K562 (cell line): ENCODE data around the gene CENPH. TPM values are rescaled to one million over a fixed set of nuclear protein-coding genes. Genes with fewer than 3 reads are reported as not detected.

ENCODE experiments used
- ATAC-seq: fragments of 200-7000 bp; cut with Tn5 transposase; 3 replicates; pipeline ENCODE4 v1.9.1; 2020; ENCODE audit warnings: moderate library complexity
- BruUV-seq: library from RNA; stranded (reverse); fragments of 400-500 nt; replicated peaks from 2 replicates; lab custom pipeline; 2021; lab: Mats Ljungman, UMichigan
- CTCF ChIA-PET: fragments of 300-600 bp; formaldehyde crosslinking; extraction: SDS; loops from one replicate; lab custom pipeline; 2021; ENCODE audit warnings: low intra/inter-chr PET ratio; lab: Yijun Ruan, JAX
- POLR2A ChIA-PET: fragments of 300-600, 350-650 bp; sonication (Branson Sonifier 250); formaldehyde crosslinking; extraction: SDS; loops from one replicate; lab custom pipeline; 2021; ENCODE audit warnings: antibody characterized with exemption, inconsistent platforms; lab: Yijun Ruan, JAX
- DNase-seq, 4 experiments: peaks; one replicate each; pipeline versions ENCODE4 v3.0.0 to v3.0.0-alpha.2; 2011 to 2018; ENCODE audit warnings: low spot score in 3 of 4, mixed read lengths in 3 of 4; ENCODE audit errors: extremely low read depth in 1 of 4
- FAIRE-seq: peaks from 2 replicates; lab custom pipeline; 2011; peaks lifted over from hg19 to GRCh38; lab: Jason Lieb, UNC
- H2AFZ ChIP-seq: 2 replicates; pipeline ENCODE4 v1.6.0; 2011; ENCODE audit warnings: low read depth, low read length, control low read depth, inconsistent platforms
- H3K27ac ChIP-seq: fragments of 200-600 bp; 3 replicates; pipeline ENCODE4 v1.8.0; 2011; ENCODE audit warnings: low read depth, mild to moderate bottlenecking, control low read depth, inconsistent platforms, low read length, moderate library complexity, mixed read lengths; ENCODE audit errors: extremely low read depth
- H3K27me3 ChIP-seq, 2 experiments: fragments of 300-600 bp in 1 of 2; 2 replicates in 1 of 2; 3 replicates in 1 of 2; pipeline versions ENCODE4 v1.6.0 to v1.8.0; 2011; ENCODE audit warnings: inconsistent platforms in 2 of 2, low read length in 2 of 2, mild to moderate bottlenecking in 1 of 2, mixed read lengths in 1 of 2, moderate library complexity in 1 of 2; ENCODE audit not compliant: control insufficient read depth in 2 of 2, insufficient read depth in 2 of 2
- H3K36me3 ChIP-seq: fragments of 300-600 bp; 3 replicates; pipeline ENCODE4 v1.8.0; 2011; ENCODE audit warnings: mild to moderate bottlenecking, low read length, inconsistent platforms; ENCODE audit not compliant: control insufficient read depth, insufficient read depth
- H3K4me1 ChIP-seq, 2 experiments: fragments of 200-600 bp in 1 of 2; replicated peaks in 1 of 2; 2 replicates in 1 of 2; 3 replicates in 1 of 2; pipeline versions ENCODE4 v1.5.1 to v1.8.0; 2011; ENCODE audit warnings: inconsistent platforms in 2 of 2, low read length in 2 of 2, mild to moderate bottlenecking in 1 of 2, mixed read lengths in 1 of 2, moderate library complexity in 1 of 2; ENCODE audit not compliant: control insufficient read depth in 2 of 2, insufficient read depth in 2 of 2
- H3K4me2 ChIP-seq: 2 replicates; pipeline ENCODE4 v1.6.1; 2011; ENCODE audit warnings: low read length, control low read depth, inconsistent platforms, mixed read lengths; ENCODE audit not compliant: insufficient read depth
- H3K4me3 ChIP-seq: fragments of 200-600 bp; sonication (generic), shearing (Covaris generic); 2 replicates; pipeline ENCODE4 v1.5.1; 2016; ENCODE audit warnings: control low read depth, inconsistent platforms
- H3K79me2 ChIP-seq: fragments of 200-600 bp; 3 replicates; pipeline ENCODE4 v1.8.0; 2011; ENCODE audit warnings: low read length, inconsistent platforms; ENCODE audit not compliant: control insufficient read depth, insufficient read depth
- H3K9ac ChIP-seq, 2 experiments: 2 replicates each; pipeline versions ENCODE4 v1.6.0 to v1.6.1; 2011; ENCODE audit warnings: low read depth in 2 of 2, low read length in 2 of 2, control low read depth in 1 of 2, inconsistent platforms in 1 of 2, mild to moderate bottlenecking in 1 of 2, mixed read lengths in 1 of 2; ENCODE audit not compliant: insufficient read depth in 1 of 2
- H3K9me1 ChIP-seq: one replicate; pipeline ENCODE4 v1.6.0; 2011; ENCODE audit warnings: inconsistent platforms, mild to moderate bottlenecking, low read length, moderate library complexity; ENCODE audit not compliant: control insufficient read depth, insufficient read depth
- H3K9me3 ChIP-seq: replicated peaks from 2 replicates; pipeline ENCODE4 v1.5.1; 2011; ENCODE audit warnings: low read depth, low read length, inconsistent platforms; ENCODE audit not compliant: control insufficient read depth, insufficient read depth
- H4K20me1 ChIP-seq: replicated peaks from 2 replicates; pipeline ENCODE4 v1.6.1; 2011; ENCODE audit warnings: low read length, inconsistent platforms, mixed read lengths; ENCODE audit not compliant: control insufficient read depth, insufficient read depth
- ARID3A ChIP-seq: IDR thresholded peaks from 2 replicates; pipeline ENCODE4 v1.6.1; 2012; ENCODE audit warnings: low read depth, low read length, improper control_type of control experiment, borderline replicate concordance
- C11orf30 ChIP-seq: fragments of 450-650 bp; IDR thresholded peaks from 2 replicates; pipeline ENCODE4 v1.6.1; 2016; ENCODE audit warnings: low read depth, mild to moderate bottlenecking
- CGGBP1 ChIP-seq: fragments of 250-450 bp; sonication (Bioruptor Pico); IDR thresholded peaks from 2 replicates; pipeline ENCODE4 v1.9.0; 2021; ENCODE audit warnings: mild to moderate bottlenecking
- EGR1 ChIP-seq: fragments of 450-650 bp; conservative IDR thresholded peaks from 2 replicates; pipeline ENCODE4 v1.6.1; 2017; ENCODE audit warnings: mild to moderate bottlenecking
- HIVEP1 ChIP-seq: fragments of 250-450 bp; sonication (Bioruptor Pico); IDR thresholded peaks from 2 replicates; pipeline ENCODE4 v1.4.0; 2020; ENCODE audit warnings: mild to moderate bottlenecking
- KLF16 ChIP-seq: IDR thresholded peaks from 2 replicates; pipeline ENCODE4 v1.6.1; 2016; ENCODE audit warnings: antibody characterized with exemption
- LCOR ChIP-seq: sonication (generic); formaldehyde crosslinking; IDR thresholded peaks from 2 replicates; pipeline ENCODE4 v1.8.0; 2022; ENCODE audit warnings: mild to moderate bottlenecking, missing genetic modification reagents
- LEF1 ChIP-seq: fragments of 450-650 bp; IDR thresholded peaks from 2 replicates; pipeline ENCODE4 v1.6.1; 2016; ENCODE audit warnings: mild to moderate bottlenecking
- SREBF2 ChIP-seq: sonication (generic); formaldehyde crosslinking; IDR thresholded peaks from 2 replicates; pipeline ENCODE4 v1.4.0; 2020; ENCODE audit warnings: mild to moderate bottlenecking, missing genetic modification reagents
- ZNF224 ChIP-seq: sonication (generic); formaldehyde crosslinking; IDR thresholded peaks from 2 replicates; pipeline ENCODE4 v1.8.0; 2022; ENCODE audit warnings: mild to moderate bottlenecking, missing genetic modification reagents
- ZNF280B ChIP-seq: fragments of 250-450 bp; sonication (Bioruptor Pico); IDR thresholded peaks from 2 replicates; pipeline ENCODE4 v1.5.1; 2021; ENCODE audit warnings: mild to moderate bottlenecking
- ZNF282 ChIP-seq: sonication (generic); formaldehyde crosslinking; IDR thresholded peaks from 2 replicates; pipeline ENCODE4 v1.8.1; 2023; ENCODE audit warnings: missing genetic modification reagents
- ZNF316 ChIP-seq: fragments of 450-650 bp; IDR thresholded peaks from 2 replicates; pipeline ENCODE4 v1.6.1; 2016
- ZNF57 ChIP-seq: fragments of 450-650 bp; formaldehyde crosslinking; IDR thresholded peaks from 2 replicates; pipeline ENCODE4 v1.4.0; 2020; ENCODE audit warnings: mild to moderate bottlenecking, moderate library complexity
- WGBS: fragments of 100-300 bp; shearing (Covaris generic); methylation state at CpG from one replicate; pipeline ENCODE4 v1.1.6; 2016; ENCODE audit warnings: low coverage, mixed read lengths; ENCODE audit not compliant: insufficient coverage; ENCODE audit errors: missing lambda C conversion rate; 5-methylcytosine and 5-hydroxymethylcytosine counted together
- in situ Hi-C: fragments of 300-500 bp; cut with MboI; formaldehyde crosslinking; loops from 4 replicates; pipeline ENCODE4 v1.15.0; 2018; ENCODE audit warnings: inconsistent platforms, mixed read lengths
- intact Hi-C: fragments of 100-400 bp; cut with micrococcal nuclease; formaldehyde crosslinking; loops from 2 replicates; pipeline ENCODE4 v1.14.2; 2022
- polyA plus RNA-seq, 8 experiments: library from polyadenylated mRNA; depleted of rRNA in 4 of 8; stranded (reverse) in 5 of 8; unstranded in 3 of 8; fragments of >200 nt; fragmentation: Nextera tagmentation in 2 of 8; fragmentation: Illumina TruSeq in 1 of 8; extraction: Ambion mirVana in 2 of 8; extraction: Trizol in 1 of 8; gene quantifications; 2 replicates each; pipeline versions ENCODE4 v1.2.1 to v1.2.3, GENCODE V29; 2011 to 2014; ENCODE audit warnings: inconsistent platforms in 1 of 8, missing spikeins in 1 of 8
- total RNA-seq, 7 experiments: library from RNA; depleted of rRNA in 6 of 7; stranded (reverse); fragments of >200 nt in 6 of 7; fragmentation: Illumina TruSeq in 2 of 7; extraction: Trizol in 2 of 7; gene quantifications; 2 replicates each; pipeline versions ENCODE4 v1.2.1 to v1.2.3, GENCODE V29; 2011 to 2021; ENCODE audit warnings: low replicate concordance in 1 of 7

CENPH gene
- total and polyA plus RNA-seq, 9 of the 15 experiments (the other 6 are each of a cell fraction or from before 2014, with no cell fraction given): 10.5 to 124 (median 74.9) TPM

GRCh38 chr5:69248019-69248418 lies 58.6 kb downstream of the CENPH start:
- no peak overlapping the region for H2AFZ ChIP-seq
- no peak overlapping the region for H3K4me3 ChIP-seq
- H3K27me3 ChIP-seq: no peaks in the 10 kb centered on the region
- ChIA-PET CTCF (no interaction called here), POLR2A (no interaction called here)
- H3K9ac ChIP-seq: no peak overlapping the region
- no peak overlapping the region for H3K27ac ChIP-seq
- DNase-seq (no peak), FAIRE-seq (no peak), ATAC-seq (no peak)
- 55% methylated on average over 2 of the region's 2 CpGs for WGBS
- no peaks in the 10 kb centered on the region for H4K20me1 ChIP-seq
- no TSS peak for BruUV-seq
- peaks cover 2% of the 10 kb centered on the region for H3K9me1 ChIP-seq
- intact Hi-C loops: no loop called here
- no peaks in the 10 kb centered on the region for H3K9me3 ChIP-seq
- in situ Hi-C loops: no loop called here
- H3K79me2 ChIP-seq: peaks cover 89% of the 10 kb centered on the region
- peaks cover 5 to 8% of the 10 kb centered on the region in 2 experiments; a peak in 3 of 5 replicates for H3K4me1 ChIP-seq
- peaks cover 11% of the 10 kb centered on the region for H3K36me3 ChIP-seq
- no peak overlapping the region for H3K4me2 ChIP-seq
- no peak for TF ChIP-seq LCOR (CRISPR knock-in tag)
- no peak for TF ChIP-seq KLF16
- no peak for TF ChIP-seq ZNF57
- no peak for TF ChIP-seq LEF1
- no peak for TF ChIP-seq CGGBP1 (CRISPR knock-in tag)
- peak; percentile 47 for TF ChIP-seq C11orf30
- TF ChIP-seq ARID3A: no peak
- TF ChIP-seq SREBF2 (CRISPR knock-in tag): no peak
- no peak for TF ChIP-seq ZNF280B (CRISPR knock-in tag)
- no peak for TF ChIP-seq HIVEP1
- peak; percentile 56; the same call in 1 of the 2 replicates for TF ChIP-seq ZNF316
- TF ChIP-seq ZNF224 (CRISPR knock-in tag): no peak
- no peak for TF ChIP-seq EGR1
- TF ChIP-seq ZNF282 (CRISPR knock-in tag): no peak
